ENCODE data around the gene ANO3. TPM values are rescaled to one million over a fixed set of nuclear protein-coding genes. Genes with fewer than 3 reads are reported as not detected.

The ANO3 gene
- total and polyA plus RNA-seq, 8 donors = 0.06 to 1.1 (median 0.67) TPM

GRCh38 chr11:26348776-26349175 is 16.8 kb downstream of the ANO3 start:
- Histone ChIP-seq H3K9me3 (no peaks in the 10 kb centered on the region), H3K27me3 (no peaks in the 10 kb centered on the region), H3K36me3 (no peaks in the 10 kb centered on the region), H3K4me3 (no peak overlapping the region), H3K4me1 (no peaks in the 10 kb centered on the region), H3K27ac (no peak overlapping the region)
- DNase-seq (no peak), FAIRE-seq (no peak), ATAC-seq (no peak)
- WGBS, 2 donors = 62 to 74% methylated on average over 5 of the region's 5 CpGs
- intact Hi-C loops (cut with DNase I) = no loop called here
- no peak for TF ChIP-seq CTCF (IDR thresholded peaks at IDR 0.05)

GRCh38 chr11:26350002-26350401 is 18.1 kb downstream of the ANO3 start:
- Histone ChIP-seq H3K36me3 (no peaks in the 10 kb centered on the region), H3K27me3 (no peaks in the 10 kb centered on the region), H3K4me1 (no peaks in the 10 kb centered on the region), H3K4me3 (no peak overlapping the region), H3K9me3 (no peaks in the 10 kb centered on the region), H3K27ac (no peak overlapping the region)
- WGBS, 2 donors = 58 to 78% methylated on average over 7 of the region's 7 CpGs
- FAIRE-seq (no peak), DNase-seq (no peak), ATAC-seq (no peak)
- intact Hi-C loops (cut with DNase I) = no loop called here
- TF ChIP-seq CTCF (IDR thresholded peaks at IDR 0.05) = no peak

DNA sequence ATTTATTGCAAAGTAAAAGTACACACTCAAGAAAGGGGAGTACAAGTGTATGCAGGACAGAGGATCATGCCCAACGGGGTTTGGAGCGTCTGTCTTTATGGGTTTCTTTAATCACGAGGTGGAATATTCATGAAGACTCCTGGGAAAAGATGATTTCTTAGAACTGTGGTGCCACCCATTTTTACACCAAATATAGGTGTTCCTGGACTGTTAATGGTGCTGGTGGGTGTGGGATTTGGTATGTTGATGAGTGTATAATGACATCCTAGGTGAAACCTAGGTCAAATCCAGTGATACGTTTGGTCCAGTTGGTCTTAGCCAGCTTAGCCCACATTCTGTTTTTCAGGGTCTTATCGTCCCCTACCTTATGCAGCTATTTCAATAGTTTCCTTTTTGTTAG is 21.1 kb downstream of the ANO3 start:
- DNase-seq (no peak), FAIRE-seq (no peak), ATAC-seq (no peak)
- H3K4me3 ChIP-seq = no peak overlapping the region
- H3K36me3 ChIP-seq = no peaks in the 10 kb centered on the region
- TF ChIP-seq CTCF (IDR thresholded peaks at IDR 0.05) = no peak
- intact Hi-C loops (cut with DNase I) = no loop called here
- no peaks in the 10 kb centered on the region for H3K9me3 ChIP-seq
- 73 to 79% methylated on average over 5 of the region's 5 CpGs for WGBS, 2 donors
- no peaks in the 10 kb centered on the region for H3K4me1 ChIP-seq
- no peak overlapping the region for H3K27ac ChIP-seq
- no peaks in the 10 kb centered on the region for H3K27me3 ChIP-seq

GRCh38 chr11:26359055-26359454 is 27.1 kb downstream of the ANO3 start:
- no peak for DNase-seq
- H3K9me3 ChIP-seq = no peaks in the 10 kb centered on the region
- no peak for ATAC-seq
- no peaks in the 10 kb centered on the region for H3K4me1 ChIP-seq
- no peaks in the 10 kb centered on the region for H3K36me3 ChIP-seq
- H3K27ac ChIP-seq = no peak overlapping the region
- no peaks in the 10 kb centered on the region for H3K27me3 ChIP-seq
- FAIRE-seq = no peak
- intact Hi-C loops (cut with DNase I) = no loop called here
- no peak overlapping the region for H3K4me3 ChIP-seq
- TF ChIP-seq CTCF (IDR thresholded peaks at IDR 0.05) = no peak

DNA sequence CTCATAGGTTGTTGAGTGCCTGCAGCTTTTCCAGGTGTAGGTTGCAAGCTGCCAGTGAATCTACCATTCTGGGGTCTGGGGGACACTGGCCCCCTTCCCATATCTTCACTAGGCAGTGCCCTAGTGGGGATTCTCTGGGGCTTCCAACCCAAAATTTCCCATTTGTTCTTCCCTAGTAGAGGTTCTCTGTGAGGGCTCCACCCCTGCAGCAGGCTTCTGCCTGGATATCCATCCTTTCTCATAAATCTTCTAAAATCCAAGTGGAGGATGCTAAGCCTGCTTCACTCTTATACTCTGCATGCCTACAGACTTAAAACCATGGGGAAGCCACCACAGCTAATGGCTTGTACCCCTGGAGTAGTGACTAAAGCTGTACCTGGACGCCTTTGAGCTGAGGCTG is 33.4 kb downstream of the ANO3 start:
- no peak for DNase-seq
- 86 to 87% methylated on average over 1 of the region's 1 CpG for WGBS, 2 donors
- H3K27ac ChIP-seq = no peak overlapping the region
- H3K4me1 ChIP-seq = no peaks in the 10 kb centered on the region
- TF ChIP-seq CTCF (IDR thresholded peaks at IDR 0.05) = no peak
- intact Hi-C loops (cut with DNase I) = no loop called here
- no peaks in the 10 kb centered on the region for H3K9me3 ChIP-seq
- no peak for FAIRE-seq
- no peaks in the 10 kb centered on the region for H3K27me3 ChIP-seq
- H3K36me3 ChIP-seq = no peaks in the 10 kb centered on the region
- H3K4me3 ChIP-seq = no peak overlapping the region
- ATAC-seq = no peak

Measured in pancreas (tissue), 10 donors.